Measurements from ENCODE around the gene HOXA11. TPM values are rescaled to one million over a fixed set of nuclear protein-coding genes. Genes with fewer than 3 reads are reported as not detected.

HOXA11 gene
- total and polyA plus RNA-seq, 4 donors, result not detected

- Histone ChIP-seq H3K9ac (ENCODE audit: low read depth in 1 of 2, low read length in 2 of 2) (no peak within 1 kb of the TSS), H3K36me3 (ENCODE audit: control insufficient read depth in 4 of 4, insufficient read depth in 3 of 4, low read depth in 1 of 4, low read length in 3 of 4) (no peaks in the 10 kb centered on the region), H3K4me3 (ENCODE audit: low read depth in 1 of 3, low read length in 3 of 3) (peak within 1 kb of the TSS in 1 of 3 donors; percentile 24), H3K4me1 (ENCODE audit: control insufficient read depth in 4 of 4, insufficient read depth in 4 of 4, low read length in 3 of 4) (peaks cover 11 to 38% (median 17%) of the 10 kb centered on the region in 4 donors), H3K27me3 (ENCODE audit: control insufficient read depth in 4 of 4, insufficient read depth in 4 of 4, low read length in 3 of 4) (peaks cover 4 to 31% (median 21%) of the 10 kb centered on the region in 4 donors), H3K27ac (ENCODE audit: low read depth in 1 of 2, low read length in 2 of 2) (no peak within 1 kb of the TSS), H3K9me3 (ENCODE audit: control insufficient read depth in 4 of 4, low read length in 3 of 4) (peaks cover 0 to 11% (median 0%) of the 10 kb centered on the region in 4 donors)
- no peak for DNase-seq (ENCODE audit: low spot score)
- WGBS, result 9% methylated on average over 63 of the region's 63 CpGs
- no peak for TF ChIP-seq ZBTB33 (IDR thresholded peaks at IDR 0.05)
- TF ChIP-seq YY1 (IDR thresholded peaks at IDR 0.05), result no peak
- no peak for TF ChIP-seq RXRA (IDR thresholded peaks at IDR 0.05)
- TF ChIP-seq, protein P1, sequence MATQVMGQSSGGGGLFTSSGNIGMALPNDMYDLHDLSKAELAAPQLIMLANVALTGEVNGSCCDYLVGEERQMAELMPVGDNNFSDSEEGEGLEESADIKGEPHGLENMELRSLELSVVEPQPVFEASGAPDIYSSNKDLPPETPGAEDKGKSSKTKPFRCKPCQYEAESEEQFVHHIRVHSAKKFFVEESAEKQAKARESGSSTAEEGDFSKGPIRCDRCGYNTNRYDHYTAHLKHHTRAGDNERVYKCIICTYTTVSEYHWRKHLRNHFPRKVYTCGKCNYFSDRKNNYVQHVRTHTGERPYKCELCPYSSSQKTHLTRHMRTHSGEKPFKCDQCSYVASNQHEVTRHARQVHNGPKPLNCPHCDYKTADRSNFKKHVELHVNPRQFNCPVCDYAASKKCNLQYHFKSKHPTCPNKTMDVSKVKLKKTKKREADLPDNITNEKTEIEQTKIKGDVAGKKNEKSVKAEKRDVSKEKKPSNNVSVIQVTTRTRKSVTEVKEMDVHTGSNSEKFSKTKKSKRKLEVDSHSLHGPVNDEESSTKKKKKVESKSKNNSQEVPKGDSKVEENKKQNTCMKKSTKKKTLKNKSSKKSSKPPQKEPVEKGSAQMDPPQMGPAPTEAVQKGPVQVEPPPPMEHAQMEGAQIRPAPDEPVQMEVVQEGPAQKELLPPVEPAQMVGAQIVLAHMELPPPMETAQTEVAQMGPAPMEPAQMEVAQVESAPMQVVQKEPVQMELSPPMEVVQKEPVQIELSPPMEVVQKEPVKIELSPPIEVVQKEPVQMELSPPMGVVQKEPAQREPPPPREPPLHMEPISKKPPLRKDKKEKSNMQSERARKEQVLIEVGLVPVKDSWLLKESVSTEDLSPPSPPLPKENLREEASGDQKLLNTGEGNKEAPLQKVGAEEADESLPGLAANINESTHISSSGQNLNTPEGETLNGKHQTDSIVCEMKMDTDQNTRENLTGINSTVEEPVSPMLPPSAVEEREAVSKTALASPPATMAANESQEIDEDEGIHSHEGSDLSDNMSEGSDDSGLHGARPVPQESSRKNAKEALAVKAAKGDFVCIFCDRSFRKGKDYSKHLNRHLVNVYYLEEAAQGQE (IDR thresholded peaks at IDR 0.05), result no peak
- TF ChIP-seq ATF3 (IDR thresholded peaks at IDR 0.05), result no peak
These were observed 37.6 kb downstream of the HOXA11 start, which contains the start of gene HOXA6 for GRCh38 chr7:27147199-27148030. Gene HOXA6 (minus strand): TSS chr7:27147774. CDS start chr7:27147749, 25 bp downstream.

DNA sequence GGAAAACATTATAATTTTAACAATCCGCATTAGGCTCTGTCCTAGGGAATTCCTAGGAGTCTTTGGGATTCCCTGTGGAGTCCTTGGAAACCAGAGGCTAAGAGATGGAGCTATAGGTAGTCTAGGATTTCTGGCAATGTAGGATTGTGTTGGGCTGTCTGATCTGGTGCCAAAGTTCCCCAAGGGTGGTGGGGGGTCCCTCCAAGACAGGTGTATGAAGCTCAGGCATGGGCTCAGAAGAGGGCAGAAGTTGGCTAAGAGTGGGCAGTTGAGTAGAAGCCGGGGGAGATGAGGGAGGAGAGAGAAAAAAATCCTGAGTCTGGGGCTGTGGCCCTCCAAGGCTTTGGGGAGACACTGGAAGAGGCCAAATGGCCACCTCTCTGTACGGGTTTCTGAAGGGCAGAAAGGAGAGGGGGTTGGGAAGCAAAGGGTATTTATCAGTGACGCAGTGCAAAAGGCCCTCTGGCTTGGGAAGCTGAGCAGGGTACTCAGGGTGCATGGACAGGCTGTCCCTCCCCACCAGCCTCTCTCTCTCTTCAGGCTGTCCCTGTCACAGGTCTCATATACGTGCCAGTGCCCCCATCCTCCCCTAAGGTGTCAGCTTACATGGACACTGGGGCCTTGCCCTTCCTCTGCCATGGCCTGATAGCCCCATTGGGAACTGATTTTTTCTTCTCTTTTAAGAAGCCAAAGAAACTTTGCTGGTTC is 38.4 kb downstream of the HOXA11 start:
- no peak for DNase-seq (ENCODE audit: low spot score)
- Histone ChIP-seq H3K9me3 (ENCODE audit: control insufficient read depth in 4 of 4, low read length in 3 of 4) (peaks cover 0 to 11% (median 0%) of the 10 kb centered on the region in 4 donors), H3K27ac (ENCODE audit: low read depth in 1 of 2, low read length in 2 of 2) (no peak overlapping the region), H3K36me3 (ENCODE audit: control insufficient read depth in 4 of 4, insufficient read depth in 3 of 4, low read depth in 1 of 4, low read length in 3 of 4) (no peaks in the 10 kb centered on the region), H3K27me3 (ENCODE audit: control insufficient read depth in 4 of 4, insufficient read depth in 4 of 4, low read length in 3 of 4) (peaks cover 8 to 32% (median 18%) of the 10 kb centered on the region in 4 donors), H3K4me1 (ENCODE audit: control insufficient read depth in 4 of 4, insufficient read depth in 4 of 4, low read length in 3 of 4) (peaks cover 11 to 33% (median 14%) of the 10 kb centered on the region in 4 donors), H3K9ac (ENCODE audit: low read depth in 1 of 2, low read length in 2 of 2) (no peak overlapping the region), H3K4me3 (ENCODE audit: low read depth in 1 of 3, low read length in 3 of 3) (no peak overlapping the region)
- WGBS, result 32% methylated on average over 5 of the region's 5 CpGs
- TF ChIP-seq ZBTB33 (IDR thresholded peaks at IDR 0.05) (no peak), HNF4G (IDR thresholded peaks at IDR 0.05) (no peak), YY1 (IDR thresholded peaks at IDR 0.05) (no peak), RAD21 (IDR thresholded peaks at IDR 0.05) (no peak), HNF4A (conservative IDR thresholded peaks at IDR 0.05) (no peak), TAF1 (conservative IDR thresholded peaks at IDR 0.05) (no peak), RXRA (IDR thresholded peaks at IDR 0.05) (no peak), NR2F2 (IDR thresholded peaks at IDR 0.05) (no peak), ATF3 (IDR thresholded peaks at IDR 0.05) (no peak), EGR1 (IDR thresholded peaks at IDR 0.05; ENCODE audit: low read depth in 2 of 2) (no peak), GABPA (IDR thresholded peaks at IDR 0.05 in 1 of 2, conservative IDR thresholded peaks at IDR 0.05 in 1 of 2) (no peak)
- TF ChIP-seq, protein P2, sequence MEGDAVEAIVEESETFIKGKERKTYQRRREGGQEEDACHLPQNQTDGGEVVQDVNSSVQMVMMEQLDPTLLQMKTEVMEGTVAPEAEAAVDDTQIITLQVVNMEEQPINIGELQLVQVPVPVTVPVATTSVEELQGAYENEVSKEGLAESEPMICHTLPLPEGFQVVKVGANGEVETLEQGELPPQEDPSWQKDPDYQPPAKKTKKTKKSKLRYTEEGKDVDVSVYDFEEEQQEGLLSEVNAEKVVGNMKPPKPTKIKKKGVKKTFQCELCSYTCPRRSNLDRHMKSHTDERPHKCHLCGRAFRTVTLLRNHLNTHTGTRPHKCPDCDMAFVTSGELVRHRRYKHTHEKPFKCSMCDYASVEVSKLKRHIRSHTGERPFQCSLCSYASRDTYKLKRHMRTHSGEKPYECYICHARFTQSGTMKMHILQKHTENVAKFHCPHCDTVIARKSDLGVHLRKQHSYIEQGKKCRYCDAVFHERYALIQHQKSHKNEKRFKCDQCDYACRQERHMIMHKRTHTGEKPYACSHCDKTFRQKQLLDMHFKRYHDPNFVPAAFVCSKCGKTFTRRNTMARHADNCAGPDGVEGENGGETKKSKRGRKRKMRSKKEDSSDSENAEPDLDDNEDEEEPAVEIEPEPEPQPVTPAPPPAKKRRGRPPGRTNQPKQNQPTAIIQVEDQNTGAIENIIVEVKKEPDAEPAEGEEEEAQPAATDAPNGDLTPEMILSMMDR (IDR thresholded peaks at IDR 0.05; ENCODE audit: low read depth, low read length, missing input control), result no peak
- TF ChIP-seq, protein P1 (IDR thresholded peaks at IDR 0.05), result no peak
